HG02571 (cell line): ENCODE data around the gene SDK1.
"Not testable (repeated sequence)": the region's sequence is repeated elsewhere in the genome, so short reads cannot be mapped to it uniquely, and the experiment has no call there.

ENCODE experiments used
- ATAC-seq: cut with Tn5 transposase; IDR thresholded peaks from one replicate; pipeline ENCODE4 v1.9.1; 2021; ENCODE audit warnings: mild to moderate bottlenecking, moderate library complexity; ENCODE audit not compliant: unreplicated experiment

Gene SDK1

GRCh38 chr7:4248295-4248694 lies 947.2 kb downstream of the SDK1 start:
- ATAC-seq = no peak

- no peak for ATAC-seq
Observed at GRCh38 chr7:4249241-4249640, 948.2 kb downstream of the SDK1 start.

GRCh38 chr7:4255336-4255735 lies 954.3 kb downstream of the SDK1 start:
- no peak for ATAC-seq

- no peak for ATAC-seq
Observed at GRCh38 chr7:4256286-4256685, 955.2 kb downstream of the SDK1 start.

- no peak for ATAC-seq
Observed at GRCh38 chr7:4257146-4258111, 956.4 kb downstream of the SDK1 start.

GRCh38 chr7:4260116-4260515 lies 959.1 kb downstream of the SDK1 start:
- not testable (repeated sequence) for ATAC-seq

GRCh38 chr7:4260867-4261600 lies 960.0 kb downstream of the SDK1 start:
- ATAC-seq = no peak

GRCh38 chr7:4261601-4261960 lies 960.5 kb downstream of the SDK1 start:
- ATAC-seq = no peak

- not testable (repeated sequence) for ATAC-seq
Observed at GRCh38 chr7:4264206-4264605, 963.2 kb downstream of the SDK1 start.

- no peak for ATAC-seq
Observed at GRCh38 chr7:4265066-4265465, 964.0 kb downstream of the SDK1 start.

GRCh38 chr7:4265676-4266075 lies 964.6 kb downstream of the SDK1 start:
- no peak for ATAC-seq

GRCh38 chr7:4266270-4267040 lies 965.4 kb downstream of the SDK1 start:
- no peak for ATAC-seq

- ATAC-seq = no peak
Observed at GRCh38 chr7:4267341-4268039, 966.4 kb downstream of the SDK1 start.

- ATAC-seq = no peak
Observed at GRCh38 chr7:4268040-4268965, 967.3 kb downstream of the SDK1 start.

GRCh38 chr7:4269086-4269485 lies 968.0 kb downstream of the SDK1 start:
- ATAC-seq = no peak

- no peak for ATAC-seq
Observed at GRCh38 chr7:4269746-4270145, 968.7 kb downstream of the SDK1 start.

GRCh38 chr7:4270268-4270667 lies 969.2 kb downstream of the SDK1 start:
- ATAC-seq = no peak

- ATAC-seq = no peak
Observed at GRCh38 chr7:4270941-4271715, 970.1 kb downstream of the SDK1 start.

GRCh38 chr7:4271716-4272015 lies 970.6 kb downstream of the SDK1 start:
- no peak for ATAC-seq
